Activated effector memory CD4-positive, alpha-beta T cell treated with anti-CD3 and anti-CD28 coated beads, Interleukin-2, amount 50 U/mL, for 16 hours (primary cell): ENCODE results near the gene FZD10.

Experiments
- DNase-seq: peaks from one replicate; pipeline ENCODE4 v3.0.0-alpha.2; 2020

Gene FZD10

GRCh38 chr12:130155416-130156073 lies 6.7 kb upstream of the FZD10 start:
- no peak for DNase-seq

GRCh38 chr12:130156652-130157275 lies 5.5 kb upstream of the FZD10 start:
- no peak for DNase-seq

- DNase-seq = no peak
Measured at GRCh38 chr12:130157998-130158753, 4.1 kb upstream of the FZD10 start.

GRCh38 chr12:130158754-130159059 lies 3.6 kb upstream of the FZD10 start:
- DNase-seq = no peak

GRCh38 chr12:130160306-130160705 lies 2.0 kb upstream of the FZD10 start:
- no peak for DNase-seq

GRCh38 chr12:130160711-130161231 lies 1.5 kb upstream of the FZD10 start:
- no peak for DNase-seq

GRCh38 chr12:130161261-130162243 lies 712 bp upstream of the FZD10 start:
- DNase-seq = no peak

- no peak for DNase-seq
Measured at GRCh38 chr12:130162745-130163460, 639 bp downstream of the FZD10 start.

- DNase-seq = no peak
Measured at GRCh38 chr12:130163461-130164215, 1.4 kb downstream of the FZD10 start.

- DNase-seq = no peak
Measured at GRCh38 chr12:130164216-130164542, 1.9 kb downstream of the FZD10 start.

- DNase-seq = no peak
Measured at GRCh38 chr12:130164936-130165335, 2.7 kb downstream of the FZD10 start.

GRCh38 chr12:130166306-130166705 lies 4.0 kb downstream of the FZD10 start:
- DNase-seq = no peak

- DNase-seq = no peak
Measured at GRCh38 chr12:130167537-130167936, 5.3 kb downstream of the FZD10 start.

GRCh38 chr12:130169256-130169655 lies 7.0 kb downstream of the FZD10 start:
- DNase-seq = no peak

GRCh38 chr12:130169924-130170323 lies 7.7 kb downstream of the FZD10 start:
- no peak for DNase-seq

- no peak for DNase-seq
Measured at GRCh38 chr12:130170611-130171010, 8.3 kb downstream of the FZD10 start.

GRCh38 chr12:130177635-130178242 lies 15.5 kb downstream of the FZD10 start:
- no peak for DNase-seq

GRCh38 chr12:130178282-130178681 lies 16.0 kb downstream of the FZD10 start:
- no peak for DNase-seq

GRCh38 chr12:130179191-130179590 lies 16.9 kb downstream of the FZD10 start:
- DNase-seq = no peak

GRCh38 chr12:130179621-130180020 lies 17.4 kb downstream of the FZD10 start:
- DNase-seq = no peak

- DNase-seq = no peak
Measured at GRCh38 chr12:130181211-130181610, 18.9 kb downstream of the FZD10 start.
